IMR-90 (cell line): ENCODE results near the gene POLD1. TPM values are rescaled to one million over a fixed set of nuclear protein-coding genes. Genes with fewer than 3 reads are reported as not detected.

ENCODE experiments used
- ATAC-seq: fragments of 200-7000 bp; cut with Tn5 transposase; 2 replicates; pipeline ENCODE4 v1.9.1; 2020; ENCODE audit warnings: low read depth, mild to moderate bottlenecking, moderate library complexity
- BruUV-seq: library from RNA; stranded (reverse); fragments of 400-500 nt; replicated peaks from 2 replicates; lab custom pipeline; 2021; lab: Mats Ljungman, UMichigan
- CTCF ChIA-PET: fragments of 300-600 bp; formaldehyde crosslinking; extraction: SDS; loops from one replicate; lab custom pipeline; 2021; ENCODE audit warnings: antibody characterized with exemption; lab: Yijun Ruan, JAX
- POLR2A ChIA-PET: fragments of 300-600 bp; sonication (Branson Sonifier 250); formaldehyde crosslinking; loops from one replicate; lab custom pipeline; 2022; ENCODE audit warnings: antibody characterized with exemption; ENCODE audit not compliant: unreplicated experiment; lab: Charles Lee
- DNase-seq: peaks from one replicate; pipeline ENCODE4 v3.0.0; 2013
- H2AFZ ChIP-seq: replicated peaks from 2 replicates; pipeline ENCODE3; 2013; ENCODE audit warnings: low read length, mild to moderate bottlenecking; ENCODE audit not compliant: poor library complexity
- H2AK5ac ChIP-seq: 2 replicates; pipeline ENCODE4 v1.6.1; 2013; ENCODE audit warnings: low read depth, low read length, inconsistent platforms
- H2AK9ac ChIP-seq: replicated peaks from 2 replicates; pipeline ENCODE3; 2013; ENCODE audit warnings: mild to moderate bottlenecking, low read depth, low read length, moderate library complexity; ENCODE audit not compliant: poor library complexity
- H2BK120ac ChIP-seq: 2 replicates; pipeline ENCODE4 v1.6.1; 2013; ENCODE audit warnings: low read depth, low read length, inconsistent platforms
- H2BK15ac ChIP-seq: 3 replicates; pipeline ENCODE4 v1.6.1; 2013; ENCODE audit warnings: low read depth, low read length, inconsistent platforms
- H2BK20ac ChIP-seq: 2 replicates; pipeline ENCODE4 v1.6.1; 2013; ENCODE audit warnings: low read depth, mild to moderate bottlenecking, inconsistent platforms, low read length, moderate library complexity
- H2BK5ac ChIP-seq: 2 replicates; pipeline ENCODE4 v1.6.1; 2013; ENCODE audit warnings: mild to moderate bottlenecking, low read depth, low read length, inconsistent platforms; ENCODE audit not compliant: poor library complexity, severe bottlenecking
- H3K14ac ChIP-seq: replicated peaks from 2 replicates; pipeline ENCODE4 v1.6.1; 2013; ENCODE audit warnings: low read depth, low read length, inconsistent platforms
- H3K18ac ChIP-seq: 2 replicates; pipeline ENCODE4 v1.6.1; 2013; ENCODE audit warnings: low read depth, low read length, control low read depth
- H3K23ac ChIP-seq: 2 replicates; pipeline ENCODE4 v1.6.1; 2013; ENCODE audit warnings: low read depth, low read length, inconsistent platforms
- H3K27ac ChIP-seq: 2 replicates; pipeline ENCODE4 v1.5.1; 2013; ENCODE audit warnings: mild to moderate bottlenecking, control low read depth, low read length; ENCODE audit not compliant: insufficient read depth
- H3K27me3 ChIP-seq: 2 replicates; pipeline ENCODE4 v1.6.1; 2013; ENCODE audit warnings: low read length; ENCODE audit not compliant: control insufficient read depth, insufficient read depth
- H3K36me3 ChIP-seq: 2 replicates; pipeline ENCODE4 v1.6.1; 2013; ENCODE audit warnings: low read length, mixed read lengths; ENCODE audit not compliant: control insufficient read depth, insufficient read depth
- H3K4ac ChIP-seq: 2 replicates; pipeline ENCODE4 v1.6.1; 2013; ENCODE audit warnings: low read depth, low read length, inconsistent platforms
- H3K4me1 ChIP-seq: 2 replicates; pipeline ENCODE4 v1.6.1; 2013; ENCODE audit warnings: low read length, mixed read lengths; ENCODE audit not compliant: control insufficient read depth, insufficient read depth
- H3K4me2 ChIP-seq: 2 replicates; pipeline ENCODE4 v1.6.1; 2013; ENCODE audit warnings: low read depth, mild to moderate bottlenecking, control low read depth, low read length, moderate library complexity
- H3K4me3 ChIP-seq: 2 replicates; pipeline ENCODE4 v1.5.1; 2013; ENCODE audit warnings: low read depth, mild to moderate bottlenecking, control low read depth, low read length, moderate library complexity; ENCODE audit not compliant: insufficient read depth
- H3K56ac ChIP-seq: 2 replicates; pipeline ENCODE4 v1.6.1; 2013; ENCODE audit warnings: low read length, inconsistent platforms; ENCODE audit not compliant: insufficient read depth; ENCODE audit errors: extremely low read depth
- H3K79me1 ChIP-seq, 2 experiments: 2 replicates each; pipeline ENCODE4 v1.6.1; 2013; ENCODE audit warnings: low read length in 2 of 2, inconsistent platforms in 1 of 2, low read depth in 1 of 2
- H3K9ac ChIP-seq: 2 replicates; pipeline ENCODE4 v1.6.1; 2013; ENCODE audit warnings: low read depth, low read length, control low read depth
- H3K9me1 ChIP-seq: 2 replicates; pipeline ENCODE4 v1.6.1; 2013; ENCODE audit warnings: low read length, inconsistent platforms; ENCODE audit not compliant: insufficient read depth
- H3K9me3 ChIP-seq: 2 replicates; pipeline ENCODE4 v1.6.1; 2013; ENCODE audit warnings: low read length; ENCODE audit not compliant: control insufficient read depth, insufficient read depth
- H4K20me1 ChIP-seq: 2 replicates; pipeline ENCODE4 v1.6.1; 2013; ENCODE audit warnings: low read length, inconsistent platforms; ENCODE audit not compliant: insufficient read depth
- H4K5ac ChIP-seq: 2 replicates; pipeline ENCODE4 v1.6.1; 2013; ENCODE audit warnings: mild to moderate bottlenecking, low read depth, low read length, control low read depth
- H4K8ac ChIP-seq, 2 experiments: 2 replicates each; pipeline ENCODE4 v1.6.1; 2013; ENCODE audit warnings: low read depth in 2 of 2, low read length in 2 of 2, control low read depth in 1 of 2, inconsistent platforms in 1 of 2
- H4K91ac ChIP-seq: 2 replicates; pipeline ENCODE4 v1.6.1; 2013; ENCODE audit warnings: low read depth, low read length, inconsistent platforms; ENCODE audit not compliant: insufficient read depth
- CHD1 ChIP-seq: IDR thresholded peaks from 2 replicates; pipeline ENCODE4 v1.6.1; 2012; ENCODE audit warnings: low read depth, low read length, improper control_type of control experiment
- WGBS, 2 experiments: methylation state at CpG; one replicate each; pipeline versions ENCODE4 v1.1.5 to v1.1.7; 2013; ENCODE audit warnings: missing lambda C conversion rate in 2 of 2; ENCODE audit not compliant: insufficient read length in 1 of 2; ENCODE audit errors: extremely low coverage in 2 of 2; 5-methylcytosine and 5-hydroxymethylcytosine counted together
- dilution Hi-C: fragments of 300-500 bp; cut with HindIII; formaldehyde crosslinking; loops from one replicate; pipeline ENCODE4 v1.14.3; 2018; ENCODE audit warnings: low sequenced_read_pairs; ENCODE audit not compliant: unreplicated experiment
- in situ Hi-C: fragments of 300-500 bp; cut with MboI; formaldehyde crosslinking; loops from 3 replicates; pipeline ENCODE4 v1.14.3; 2019; ENCODE audit warnings: low sequenced_read_pairs, inconsistent platforms, mixed read lengths
- intact Hi-C: fragments of 100-400 bp; cut with micrococcal nuclease; formaldehyde crosslinking; loops from 2 replicates; pipeline ENCODE4 v1.10.0; 2022
- polyA plus RNA-seq, 3 experiments: library from polyadenylated mRNA; depleted of rRNA; stranded (reverse); fragments of >200 nt; gene quantifications; 2 replicates each; pipeline ENCODE4 v1.2.3, GENCODE V29; 2012; ENCODE audit warnings: low replicate concordance in 1 of 3
- total RNA-seq: library from RNA; depleted of rRNA; stranded (reverse); fragments of >200 nt; gene quantifications from 2 replicates; pipeline ENCODE4 v1.2.3, GENCODE V29; 2012
- TF ChIP-seq, protein P1 (sequence below): conservative IDR thresholded peaks from 2 replicates; pipeline ENCODE4 v1.5.1; 2012; ENCODE audit warnings: mild to moderate bottlenecking, low read depth, low read length, improper control_type of control experiment

Gene POLD1
- total and polyA plus RNA-seq, 2 of the 4 experiments (the other 2 are of a cell fraction) = 13.8 to 28.9 TPM

DNA sequence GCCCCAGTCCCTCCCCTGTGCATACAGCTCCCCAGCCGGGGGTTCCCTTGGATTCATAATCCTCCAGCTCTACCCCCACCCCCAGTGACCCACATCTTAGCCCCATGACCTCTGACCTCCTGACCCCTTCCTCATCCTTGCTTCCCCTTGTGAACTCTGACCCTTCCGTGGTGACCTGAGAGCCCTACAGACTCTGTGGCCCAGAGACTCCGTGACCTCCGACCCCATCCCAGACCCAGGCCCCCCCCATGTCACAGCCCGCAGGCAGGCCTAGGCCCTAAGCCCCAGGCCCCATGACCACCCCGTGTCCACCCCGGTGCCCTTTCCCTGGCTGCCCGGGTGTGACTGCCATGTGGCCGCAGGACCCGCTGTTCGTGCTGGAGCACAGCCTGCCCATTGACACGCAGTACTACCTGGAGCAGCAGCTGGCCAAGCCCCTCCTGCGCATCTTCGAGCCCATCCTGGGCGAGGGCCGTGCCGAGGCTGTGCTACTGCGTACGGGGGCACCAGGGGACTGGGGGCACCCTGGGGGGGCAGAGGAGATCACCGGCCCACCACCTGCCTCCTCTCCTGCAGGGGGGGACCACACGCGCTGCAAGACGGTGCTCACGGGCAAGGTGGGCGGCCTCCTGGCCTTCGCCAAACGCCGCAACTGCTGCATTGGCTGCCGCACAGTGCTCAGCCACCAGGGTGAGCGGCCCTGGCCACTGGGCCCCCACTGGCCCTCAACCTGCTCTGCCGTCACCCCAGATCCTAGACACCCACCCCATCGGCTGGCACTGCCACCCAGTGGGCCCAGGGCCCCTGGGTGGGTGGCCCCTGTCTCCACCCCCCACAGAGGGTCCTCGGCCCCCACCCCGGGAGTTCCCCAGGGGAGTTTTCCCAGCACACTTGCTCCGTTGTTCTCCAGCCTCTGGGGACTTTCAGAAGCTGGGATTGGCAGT lies 32.2 kb downstream of the POLD1 start:
- ATAC-seq = no peak
- Histone ChIP-seq H3K9me1 (no peaks in the 10 kb centered on the region), H3K9me3 (no peaks in the 10 kb centered on the region), H2BK5ac (no peak overlapping the region), H3K9ac (no peak overlapping the region), H2BK20ac (no peak overlapping the region), H3K14ac (no peak overlapping the region), H4K5ac (no peak overlapping the region), H2AFZ (no peak overlapping the region), H2BK120ac (no peak overlapping the region), H3K36me3 (peaks cover 2% of the 10 kb centered on the region; the same call in 1 of the 2 replicates), H2AK9ac (no peak overlapping the region), H4K8ac (no peak overlapping the region), H3K4ac (no peak overlapping the region), H3K27ac (no peak overlapping the region), H3K18ac (no peak overlapping the region), H3K4me3 (no peak overlapping the region), H3K27me3 (peaks cover 21% of the 10 kb centered on the region), H3K56ac (no peak overlapping the region), H3K4me1 (no peaks in the 10 kb centered on the region), H3K4me2 (no peak overlapping the region), H2BK15ac (no peak overlapping the region), H3K79me1 (no peaks in the 10 kb centered on the region), H4K91ac (no peak overlapping the region), H3K23ac (no peak overlapping the region), H2AK5ac (no peak overlapping the region), H4K20me1 (no peaks in the 10 kb centered on the region)
- intact Hi-C loops = no loop called here
- dilution Hi-C loops = no loop called here
- no TSS peak for BruUV-seq
- CTCF ChIA-PET = no interaction called here
- WGBS, 2 experiments = 95% methylated on average over 20 of the region's 35 CpGs; no CpG with 5 or more reads in 1 of the 2 experiments
- in situ Hi-C loops = no loop called here
- POLR2A ChIA-PET = no interaction called here
- TF ChIP-seq CHD1 = no peak
- TF ChIP-seq, protein P1, sequence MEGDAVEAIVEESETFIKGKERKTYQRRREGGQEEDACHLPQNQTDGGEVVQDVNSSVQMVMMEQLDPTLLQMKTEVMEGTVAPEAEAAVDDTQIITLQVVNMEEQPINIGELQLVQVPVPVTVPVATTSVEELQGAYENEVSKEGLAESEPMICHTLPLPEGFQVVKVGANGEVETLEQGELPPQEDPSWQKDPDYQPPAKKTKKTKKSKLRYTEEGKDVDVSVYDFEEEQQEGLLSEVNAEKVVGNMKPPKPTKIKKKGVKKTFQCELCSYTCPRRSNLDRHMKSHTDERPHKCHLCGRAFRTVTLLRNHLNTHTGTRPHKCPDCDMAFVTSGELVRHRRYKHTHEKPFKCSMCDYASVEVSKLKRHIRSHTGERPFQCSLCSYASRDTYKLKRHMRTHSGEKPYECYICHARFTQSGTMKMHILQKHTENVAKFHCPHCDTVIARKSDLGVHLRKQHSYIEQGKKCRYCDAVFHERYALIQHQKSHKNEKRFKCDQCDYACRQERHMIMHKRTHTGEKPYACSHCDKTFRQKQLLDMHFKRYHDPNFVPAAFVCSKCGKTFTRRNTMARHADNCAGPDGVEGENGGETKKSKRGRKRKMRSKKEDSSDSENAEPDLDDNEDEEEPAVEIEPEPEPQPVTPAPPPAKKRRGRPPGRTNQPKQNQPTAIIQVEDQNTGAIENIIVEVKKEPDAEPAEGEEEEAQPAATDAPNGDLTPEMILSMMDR = no peak
- DNase-seq = no peak
